Measurements from ENCODE around the gene TBX4.
"Not testable (repeated sequence)": the region's sequence is repeated elsewhere in the genome, so short reads cannot be mapped to it uniquely, and the experiment has no call there.

The TBX4 gene

DNA sequence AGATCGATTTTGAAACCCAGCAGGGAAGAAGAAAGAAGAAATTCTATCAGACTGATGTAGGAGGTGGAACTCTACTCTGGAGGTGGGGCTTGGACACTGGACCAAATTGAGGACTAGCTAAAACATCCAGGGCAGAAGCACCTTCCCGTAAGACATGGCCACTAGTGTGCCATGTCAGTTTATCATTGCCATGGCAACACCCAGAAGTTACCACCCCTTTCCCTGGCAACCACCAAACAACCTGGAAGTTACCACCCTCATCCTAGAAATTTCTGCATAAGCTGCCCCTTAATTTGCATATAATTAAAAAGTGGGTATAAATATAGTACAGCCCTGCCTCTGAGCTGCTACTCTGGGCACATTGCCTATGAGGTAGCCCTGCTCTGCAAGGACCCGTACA lies 72.1 kb downstream of the TBX4 start:
- Histone ChIP-seq H3K4me3 (ENCODE audit: low read length in 2 of 2) (no peak overlapping the region), H3K27me3 (ENCODE audit: control insufficient read depth in 1 of 2, insufficient read depth in 2 of 2, low read length in 2 of 2) (no peaks in the 10 kb centered on the region), H3K27ac (ENCODE audit: low read length) (no peak overlapping the region), H3K9ac (ENCODE audit: low read length in 2 of 2) (no peak overlapping the region), H3K36me3 (ENCODE audit: control insufficient read depth in 2 of 2, insufficient read depth in 2 of 2, low read length in 2 of 2) (no peaks in the 10 kb centered on the region), H3K4me1 (ENCODE audit: control insufficient read depth, insufficient read depth, low read length) (no peaks in the 10 kb centered on the region), H3K9me3 (ENCODE audit: control insufficient read depth in 2 of 2, low read length in 2 of 2) (no peaks in the 10 kb centered on the region)

DNA sequence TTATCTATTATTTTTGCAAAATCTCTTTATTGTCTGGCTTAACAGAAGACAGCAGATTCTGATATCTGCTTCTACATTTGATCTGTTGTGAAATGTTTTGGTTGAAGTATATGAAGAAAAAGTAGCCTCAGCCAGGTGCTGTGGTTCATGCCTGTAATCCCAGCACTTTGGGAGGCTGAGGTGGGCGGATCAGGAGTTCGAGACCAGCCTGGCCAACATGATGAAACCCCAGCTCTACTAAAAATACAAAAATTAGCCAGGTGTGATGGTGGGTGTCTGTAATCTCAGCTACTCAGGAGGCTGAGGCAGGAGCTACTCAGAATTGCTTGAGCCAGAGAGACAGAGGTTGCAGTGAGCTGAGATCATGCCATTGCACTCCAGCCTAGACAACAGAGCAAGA lies 75.2 kb downstream of the TBX4 start:
- not testable (repeated sequence) for H3K36me3 ChIP-seq (ENCODE audit: control insufficient read depth in 2 of 2, insufficient read depth in 2 of 2, low read length in 2 of 2); H3K9ac ChIP-seq (ENCODE audit: low read length in 2 of 2); H3K4me1 ChIP-seq (ENCODE audit: control insufficient read depth, insufficient read depth, low read length); H3K27me3 ChIP-seq (ENCODE audit: control insufficient read depth in 1 of 2, insufficient read depth in 2 of 2, low read length in 2 of 2); H3K4me3 ChIP-seq (ENCODE audit: low read length in 2 of 2); H3K27ac ChIP-seq (ENCODE audit: low read length); H3K9me3 ChIP-seq (ENCODE audit: control insufficient read depth in 2 of 2, low read length in 2 of 2)

- Histone ChIP-seq H3K36me3 (ENCODE audit: control insufficient read depth in 2 of 2, insufficient read depth in 2 of 2, low read length in 2 of 2) (no peaks in the 10 kb centered on the region), H3K4me1 (ENCODE audit: control insufficient read depth, insufficient read depth, low read length) (no peaks in the 10 kb centered on the region), H3K27me3 (ENCODE audit: control insufficient read depth in 1 of 2, insufficient read depth in 2 of 2, low read length in 2 of 2) (no peaks in the 10 kb centered on the region), H3K27ac (ENCODE audit: low read length) (no peak overlapping the region), H3K9me3 (ENCODE audit: control insufficient read depth in 2 of 2, low read length in 2 of 2) (no peaks in the 10 kb centered on the region), H3K9ac (ENCODE audit: low read length in 2 of 2) (no peak overlapping the region), H3K4me3 (ENCODE audit: low read length in 2 of 2) (no peak overlapping the region)
Measured at GRCh38 chr17:61528171-61528570, 75.9 kb downstream of the TBX4 start.

- no peaks in the 10 kb centered on the region for H3K4me1 ChIP-seq (ENCODE audit: control insufficient read depth, insufficient read depth, low read length)
- no peak overlapping the region for H3K9ac ChIP-seq (ENCODE audit: low read length in 2 of 2)
- H3K4me3 ChIP-seq (ENCODE audit: low read length in 2 of 2) = no peak overlapping the region
- no peaks in the 10 kb centered on the region for H3K36me3 ChIP-seq (ENCODE audit: control insufficient read depth in 2 of 2, insufficient read depth in 2 of 2, low read length in 2 of 2)
- H3K27me3 ChIP-seq (ENCODE audit: control insufficient read depth in 1 of 2, insufficient read depth in 2 of 2, low read length in 2 of 2) = no peaks in the 10 kb centered on the region
- no peak overlapping the region for H3K27ac ChIP-seq (ENCODE audit: low read length)
- no peaks in the 10 kb centered on the region for H3K9me3 ChIP-seq (ENCODE audit: control insufficient read depth in 2 of 2, low read length in 2 of 2)
Measured at GRCh38 chr17:61531223-61531622, 79.0 kb downstream of the TBX4 start.

DNA sequence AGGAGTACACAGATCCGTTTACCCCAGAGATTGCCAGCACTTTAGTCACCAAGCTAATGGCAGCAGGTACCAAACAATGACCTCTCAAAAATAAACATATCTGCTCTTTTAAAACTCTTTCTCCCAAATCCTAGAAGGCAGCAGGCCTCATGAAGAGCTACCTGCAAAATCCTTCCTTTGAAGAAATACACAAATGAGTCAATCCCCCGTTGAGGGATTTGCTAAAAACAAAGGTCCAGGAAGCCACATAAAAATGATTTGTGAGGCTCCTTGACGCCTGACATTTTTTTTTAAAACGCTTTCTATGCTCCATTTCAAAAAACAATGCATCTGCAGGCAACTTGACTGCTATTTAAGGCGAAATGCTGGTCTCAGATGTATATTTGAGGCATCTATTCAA lies 80.6 kb downstream of the TBX4 start:
- Histone ChIP-seq H3K36me3 (ENCODE audit: control insufficient read depth in 2 of 2, insufficient read depth in 2 of 2, low read length in 2 of 2) (no peaks in the 10 kb centered on the region), H3K27ac (ENCODE audit: low read length) (no peak overlapping the region), H3K4me3 (ENCODE audit: low read length in 2 of 2) (no peak overlapping the region), H3K4me1 (ENCODE audit: control insufficient read depth, insufficient read depth, low read length) (no peaks in the 10 kb centered on the region), H3K9ac (ENCODE audit: low read length in 2 of 2) (no peak overlapping the region), H3K9me3 (ENCODE audit: control insufficient read depth in 2 of 2, low read length in 2 of 2) (no peaks in the 10 kb centered on the region), H3K27me3 (ENCODE audit: control insufficient read depth in 1 of 2, insufficient read depth in 2 of 2, low read length in 2 of 2) (no peaks in the 10 kb centered on the region)

GRCh38 chr17:61533797-61534196 lies 81.6 kb downstream of the TBX4 start:
- Histone ChIP-seq H3K9ac (ENCODE audit: low read length in 2 of 2) (no peak overlapping the region), H3K9me3 (ENCODE audit: control insufficient read depth in 2 of 2, low read length in 2 of 2) (no peaks in the 10 kb centered on the region), H3K4me1 (ENCODE audit: control insufficient read depth, insufficient read depth, low read length) (no peaks in the 10 kb centered on the region), H3K4me3 (ENCODE audit: low read length in 2 of 2) (no peak overlapping the region), H3K36me3 (ENCODE audit: control insufficient read depth in 2 of 2, insufficient read depth in 2 of 2, low read length in 2 of 2) (no peaks in the 10 kb centered on the region), H3K27me3 (ENCODE audit: control insufficient read depth in 1 of 2, insufficient read depth in 2 of 2, low read length in 2 of 2) (no peaks in the 10 kb centered on the region), H3K27ac (ENCODE audit: low read length) (no peak overlapping the region)

DNA sequence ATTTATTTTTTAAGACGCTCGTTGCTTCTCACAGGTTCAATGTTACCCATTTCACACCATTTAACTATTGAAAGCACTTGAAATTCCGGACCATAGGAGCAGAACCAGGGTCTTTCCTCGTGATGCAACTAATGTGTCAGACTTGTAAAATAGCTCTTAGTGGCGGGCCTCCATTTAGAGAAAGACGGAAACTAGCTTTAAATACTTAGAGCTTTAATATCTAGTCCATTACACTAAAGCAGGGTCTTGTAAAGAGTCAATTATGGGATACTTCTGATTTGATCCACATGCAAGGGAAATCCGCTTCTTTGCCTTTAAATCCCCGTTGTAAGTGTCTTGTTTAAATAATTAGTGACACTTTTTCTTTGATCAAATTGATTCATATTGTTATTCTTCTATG lies 82.2 kb downstream of the TBX4 start:
- Histone ChIP-seq H3K27me3 (ENCODE audit: control insufficient read depth in 1 of 2, insufficient read depth in 2 of 2, low read length in 2 of 2) (no peaks in the 10 kb centered on the region), H3K9ac (ENCODE audit: low read length in 2 of 2) (no peak overlapping the region), H3K4me1 (ENCODE audit: control insufficient read depth, insufficient read depth, low read length) (no peaks in the 10 kb centered on the region), H3K9me3 (ENCODE audit: control insufficient read depth in 2 of 2, low read length in 2 of 2) (no peaks in the 10 kb centered on the region), H3K4me3 (ENCODE audit: low read length in 2 of 2) (no peak overlapping the region), H3K36me3 (ENCODE audit: control insufficient read depth in 2 of 2, insufficient read depth in 2 of 2, low read length in 2 of 2) (no peaks in the 10 kb centered on the region), H3K27ac (ENCODE audit: low read length) (no peak overlapping the region)
